ENCODE data around the gene HOXA5.
A peak's percentile ranks its signal among the peaks of the same experiment; 100 is the strongest.

The HOXA5 gene

GRCh38 chr7:27186668-27187474 is 43.4 kb upstream of the HOXA5 start:
- Histone ChIP-seq H3K36me3 (ENCODE audit: control insufficient read depth, insufficient read depth, low read length) (no peaks in the 10 kb centered on the region), H3K4me1 (ENCODE audit: control insufficient read depth, insufficient read depth, low read length) (peaks cover 46% of the 10 kb centered on the region), H3K9ac (ENCODE audit: low read length) (no peak overlapping the region), H3K27me3 (ENCODE audit: control insufficient read depth, insufficient read depth, low read length) (peaks cover 100% of the 10 kb centered on the region), H3K4me3 (ENCODE audit: low read depth, low read length) (peak overlapping the region; percentile 43; the same call in 1 of the 2 replicates), H3K9me3 (ENCODE audit: control insufficient read depth, insufficient read depth, low read depth, low read length) (no peaks in the 10 kb centered on the region), H3K27ac (ENCODE audit: low read depth, low read length) (no peak overlapping the region)

GRCh38 chr7:27185854-27186667 is 42.6 kb upstream of the HOXA5 start:
- Histone ChIP-seq H3K36me3 (ENCODE audit: control insufficient read depth, insufficient read depth, low read length) (no peaks in the 10 kb centered on the region), H3K4me1 (ENCODE audit: control insufficient read depth, insufficient read depth, low read length) (peaks cover 44% of the 10 kb centered on the region), H3K9ac (ENCODE audit: low read length) (peak overlapping the region; percentile 54), H3K27ac (ENCODE audit: low read depth, low read length) (no peak overlapping the region), H3K4me3 (ENCODE audit: low read depth, low read length) (peak overlapping the region; percentile 43), H3K9me3 (ENCODE audit: control insufficient read depth, insufficient read depth, low read depth, low read length) (no peaks in the 10 kb centered on the region), H3K27me3 (ENCODE audit: control insufficient read depth, insufficient read depth, low read length) (peaks cover 100% of the 10 kb centered on the region)

DNA sequence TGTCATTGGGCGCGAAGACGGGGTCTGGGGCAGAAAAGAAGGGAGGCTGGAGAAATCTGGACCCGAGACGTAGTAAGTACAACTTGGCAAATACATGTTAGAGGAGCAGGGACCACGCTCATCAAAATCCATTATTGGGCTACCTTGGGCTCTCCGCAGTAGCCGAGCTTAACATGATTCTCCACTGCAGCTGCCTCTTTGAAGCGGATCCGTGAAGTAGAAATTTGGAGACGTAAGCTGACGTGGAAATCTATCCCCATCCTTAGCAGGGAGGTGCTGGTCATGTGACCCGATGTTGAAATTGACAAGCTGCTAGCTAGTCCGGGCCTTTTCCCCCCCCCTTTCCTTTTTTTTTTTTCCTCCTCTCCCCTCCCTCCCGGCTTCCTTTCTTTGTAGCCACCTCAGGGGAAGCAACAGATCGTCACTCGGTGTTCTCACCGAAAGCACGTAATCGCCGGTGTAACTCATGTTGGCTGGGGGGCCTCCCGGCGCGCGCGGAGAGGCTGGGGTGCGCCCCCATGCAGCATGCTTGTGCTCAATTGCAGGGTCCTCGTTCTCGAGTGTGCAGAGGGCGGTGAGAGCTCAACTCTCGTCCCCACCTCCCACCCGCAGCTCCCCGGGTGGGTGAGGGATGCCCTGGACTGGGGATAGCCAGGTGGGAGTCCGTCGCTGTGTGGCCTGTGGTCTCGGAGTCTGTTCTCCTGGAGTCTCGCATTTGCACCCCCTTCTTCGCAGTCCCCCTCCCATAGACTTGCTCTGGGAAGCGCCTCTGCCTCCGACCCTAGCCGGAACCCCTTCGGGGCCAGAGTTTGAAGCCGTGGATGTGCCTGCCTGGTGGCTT is 41.8 kb upstream of the HOXA5 start, which contains the start of gene HOXA11:
Gene HOXA11, minus strand, starts transcription at position 220 of the 841 bp plus-strand sequence. Its CDS starts 88 bp downstream, at position 132.
- peak within 1 kb of the TSS; percentile 43 for H3K4me3 ChIP-seq (ENCODE audit: low read depth, low read length)
- H3K36me3 ChIP-seq (ENCODE audit: control insufficient read depth, insufficient read depth, low read length): no peaks in the 10 kb centered on the region
- H3K27me3 ChIP-seq (ENCODE audit: control insufficient read depth, insufficient read depth, low read length): peaks cover 100% of the 10 kb centered on the region
- no peaks in the 10 kb centered on the region for H3K9me3 ChIP-seq (ENCODE audit: control insufficient read depth, insufficient read depth, low read depth, low read length)
- H3K4me1 ChIP-seq (ENCODE audit: control insufficient read depth, insufficient read depth, low read length): peaks cover 44% of the 10 kb centered on the region
- H3K9ac ChIP-seq (ENCODE audit: low read length): peak within 1 kb of the TSS; percentile 54
- H3K27ac ChIP-seq (ENCODE audit: low read depth, low read length): no peak within 1 kb of the TSS

DNA sequence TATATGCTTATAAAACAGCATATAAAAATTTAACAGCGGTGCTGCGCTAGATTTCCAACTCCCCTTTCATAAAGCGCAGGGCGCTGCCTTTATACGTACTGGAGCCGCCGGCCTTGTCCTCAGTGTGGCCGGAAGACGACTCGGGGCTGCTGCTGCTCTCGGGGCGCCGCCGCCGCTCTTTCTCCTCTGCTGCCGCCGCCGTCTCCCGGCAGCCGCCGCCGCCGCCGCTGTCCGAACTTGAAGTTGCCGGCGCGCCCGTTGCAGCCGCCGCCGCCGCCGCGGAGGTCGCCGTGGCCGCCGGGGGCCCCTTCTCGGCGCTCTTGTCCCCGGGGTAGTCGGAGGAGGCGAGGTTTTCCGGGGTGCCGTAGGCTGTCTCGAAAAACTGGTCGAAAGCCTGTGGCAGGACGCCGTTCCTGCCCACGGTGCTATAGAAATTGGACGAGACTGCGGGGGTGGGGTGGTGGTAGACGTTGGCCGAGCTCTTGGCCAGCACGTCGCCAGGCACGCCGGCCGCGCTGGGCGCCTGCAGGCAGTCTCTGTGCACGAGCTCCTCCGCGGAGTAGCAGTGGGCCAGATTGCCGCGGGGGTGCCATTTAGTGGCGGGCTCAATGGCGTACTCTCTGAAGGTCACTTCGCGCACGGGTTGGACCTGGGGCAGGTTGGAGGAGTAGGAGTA is 41.0 kb upstream of the HOXA5 start:
- H3K27ac ChIP-seq (ENCODE audit: low read depth, low read length): no peak overlapping the region
- H3K9ac ChIP-seq (ENCODE audit: low read length): peak overlapping the region; percentile 50
- no peaks in the 10 kb centered on the region for H3K36me3 ChIP-seq (ENCODE audit: control insufficient read depth, insufficient read depth, low read length)
- peak overlapping the region; percentile 43 for H3K4me3 ChIP-seq (ENCODE audit: low read depth, low read length)
- peaks cover 45% of the 10 kb centered on the region for H3K4me1 ChIP-seq (ENCODE audit: control insufficient read depth, insufficient read depth, low read length)
- H3K9me3 ChIP-seq (ENCODE audit: control insufficient read depth, insufficient read depth, low read depth, low read length): no peaks in the 10 kb centered on the region
- H3K27me3 ChIP-seq (ENCODE audit: control insufficient read depth, insufficient read depth, low read length): peaks cover 100% of the 10 kb centered on the region

DNA sequence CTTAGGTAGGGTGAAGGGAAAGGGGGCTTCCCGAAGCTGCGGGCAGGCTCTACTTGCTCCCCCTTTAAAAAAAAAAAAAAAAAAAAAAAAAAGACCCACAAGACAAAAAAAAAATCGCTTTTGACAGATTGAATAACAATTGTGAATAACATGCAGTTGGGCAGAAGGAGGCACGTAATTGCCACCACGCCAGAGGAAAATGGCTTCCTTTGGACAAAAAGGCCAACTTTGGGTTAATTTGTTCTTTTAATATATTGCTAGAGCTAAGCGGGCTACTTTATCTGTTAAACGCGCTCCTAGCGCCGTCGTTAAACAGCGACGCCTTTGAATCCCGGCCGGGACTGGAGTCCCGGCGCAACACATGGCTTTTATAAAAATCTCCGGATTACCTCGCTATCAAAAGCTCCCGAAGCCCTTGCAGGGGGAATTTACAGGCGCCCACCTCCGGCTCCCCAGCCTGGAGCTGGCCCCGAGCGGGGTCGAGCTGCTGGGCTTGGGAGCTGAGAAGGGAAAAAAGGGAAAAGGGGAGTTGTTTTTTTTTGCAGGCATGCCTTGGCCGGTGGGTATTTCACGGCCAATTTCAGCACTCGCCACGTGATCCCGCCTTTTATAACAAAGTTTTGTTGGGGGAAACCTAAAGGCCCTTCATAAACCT is 40.3 kb upstream of the HOXA5 start:
- Histone ChIP-seq H3K27me3 (ENCODE audit: control insufficient read depth, insufficient read depth, low read length) (peaks cover 100% of the 10 kb centered on the region), H3K36me3 (ENCODE audit: control insufficient read depth, insufficient read depth, low read length) (no peaks in the 10 kb centered on the region), H3K9ac (ENCODE audit: low read length) (peak overlapping the region; percentile 50), H3K9me3 (ENCODE audit: control insufficient read depth, insufficient read depth, low read depth, low read length) (no peaks in the 10 kb centered on the region), H3K4me1 (ENCODE audit: control insufficient read depth, insufficient read depth, low read length) (peaks cover 43% of the 10 kb centered on the region), H3K27ac (ENCODE audit: low read depth, low read length) (no peak overlapping the region), H3K4me3 (ENCODE audit: low read depth, low read length) (peak overlapping the region; percentile 43; the same call in 1 of the 2 replicates)

DNA sequence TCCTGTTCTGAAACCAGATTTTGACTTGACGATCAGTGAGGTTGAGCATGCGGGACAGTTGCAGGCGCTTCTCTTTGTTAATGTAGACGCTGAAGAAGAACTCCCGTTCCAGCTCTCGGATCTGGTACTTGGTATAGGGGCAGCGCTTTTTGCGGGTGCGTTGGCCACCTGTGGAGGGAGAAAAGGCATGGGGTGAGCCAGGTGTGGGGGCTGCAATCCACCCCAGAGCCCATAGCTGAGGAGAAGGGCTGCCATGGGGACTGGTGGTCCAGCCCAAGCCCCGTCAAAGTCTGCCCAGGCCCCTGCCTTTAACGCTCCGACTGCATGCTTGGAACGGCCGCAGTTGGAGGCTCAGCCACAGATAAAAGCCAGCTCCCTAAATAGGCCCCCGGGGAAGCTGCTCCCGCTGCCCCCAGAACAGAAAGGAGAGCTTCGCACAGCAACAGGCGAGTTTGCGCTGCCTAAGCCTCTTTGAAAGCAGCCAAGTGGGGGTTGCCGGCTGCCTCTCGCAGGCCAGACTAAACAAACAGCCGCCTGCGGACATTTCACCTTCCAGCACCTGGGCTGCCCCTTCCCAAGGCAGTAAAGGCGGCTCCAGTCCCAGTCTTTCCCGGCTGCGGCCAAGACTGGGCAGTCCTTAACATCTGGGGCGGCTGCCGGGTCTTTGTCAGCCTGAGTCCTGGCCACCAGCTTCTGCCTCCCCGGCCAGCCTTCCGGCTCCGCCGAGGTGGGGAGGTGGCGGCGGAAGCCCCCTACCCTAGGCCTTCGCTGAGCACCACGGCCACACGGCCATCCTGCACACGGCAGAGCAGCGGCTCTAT is 39.6 kb upstream of the HOXA5 start:
- no peaks in the 10 kb centered on the region for H3K36me3 ChIP-seq (ENCODE audit: control insufficient read depth, insufficient read depth, low read length)
- peaks cover 39% of the 10 kb centered on the region for H3K4me1 ChIP-seq (ENCODE audit: control insufficient read depth, insufficient read depth, low read length)
- H3K4me3 ChIP-seq (ENCODE audit: low read depth, low read length): peak overlapping the region; percentile 43; the same call in 1 of the 2 replicates
- peak overlapping the region; percentile 50 for H3K9ac ChIP-seq (ENCODE audit: low read length)
- H3K9me3 ChIP-seq (ENCODE audit: control insufficient read depth, insufficient read depth, low read depth, low read length): no peaks in the 10 kb centered on the region
- H3K27ac ChIP-seq (ENCODE audit: low read depth, low read length): no peak overlapping the region
- H3K27me3 ChIP-seq (ENCODE audit: control insufficient read depth, insufficient read depth, low read length): peaks cover 100% of the 10 kb centered on the region

DNA sequence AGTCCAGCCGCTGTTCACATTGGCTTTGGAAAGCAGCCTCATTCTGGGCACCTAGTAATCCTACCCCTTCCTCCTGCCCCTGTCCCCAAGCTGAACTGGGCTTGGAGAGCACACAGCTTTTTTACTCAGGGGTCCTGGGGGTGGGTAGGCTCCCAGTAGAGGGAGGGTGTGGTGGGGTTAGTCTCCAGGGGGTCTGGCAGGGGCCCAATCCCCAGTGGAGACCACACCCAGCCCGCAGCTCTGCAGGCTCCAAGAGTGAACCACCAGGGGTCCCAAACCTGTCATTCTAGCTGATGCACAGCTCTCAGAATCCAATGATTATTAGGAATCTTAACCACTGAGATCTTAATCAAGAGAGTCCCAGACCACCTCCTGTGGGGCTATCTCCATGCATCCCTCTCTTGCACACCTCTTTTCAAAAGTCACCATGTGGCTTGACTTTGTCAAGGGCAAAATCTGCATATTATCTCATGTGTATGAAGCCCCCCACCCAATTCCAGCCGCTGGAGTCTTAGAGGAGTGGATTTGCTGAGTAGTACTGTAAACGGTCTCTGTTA is 38.9 kb upstream of the HOXA5 start:
- Histone ChIP-seq H3K4me1 (ENCODE audit: control insufficient read depth, insufficient read depth, low read length) (peaks cover 32% of the 10 kb centered on the region), H3K4me3 (ENCODE audit: low read depth, low read length) (peak overlapping the region; percentile 43; the same call in 1 of the 2 replicates), H3K27ac (ENCODE audit: low read depth, low read length) (no peak overlapping the region)

DNA sequence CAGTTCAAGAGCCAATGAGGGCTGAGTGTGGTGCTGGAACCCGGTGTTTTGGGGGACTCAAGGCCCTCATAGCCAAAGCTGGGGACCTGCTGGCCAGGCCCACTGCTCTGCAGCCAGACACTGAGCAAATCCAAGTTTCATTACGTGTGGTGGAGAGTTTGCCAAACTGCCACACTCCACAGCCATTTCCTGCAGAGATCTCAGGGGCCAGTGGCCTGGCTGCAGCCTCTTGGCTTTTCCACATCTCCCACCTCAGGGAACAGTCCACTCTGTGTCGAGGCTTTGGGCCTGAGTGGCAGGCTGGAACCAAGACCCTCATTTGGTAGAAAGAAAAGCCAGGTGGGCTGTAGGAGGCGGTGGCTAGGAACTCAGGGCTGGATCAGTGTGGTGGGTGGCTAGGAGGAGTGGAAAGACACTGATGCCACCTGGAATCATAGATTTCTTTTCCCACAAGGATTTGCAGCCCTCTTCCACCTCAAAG is 38.4 kb upstream of the HOXA5 start:
- H3K27me3 ChIP-seq (ENCODE audit: control insufficient read depth, insufficient read depth, low read length): peaks cover 100% of the 10 kb centered on the region
- no peaks in the 10 kb centered on the region for H3K36me3 ChIP-seq (ENCODE audit: control insufficient read depth, insufficient read depth, low read length)
- H3K9ac ChIP-seq (ENCODE audit: low read length): no peak overlapping the region
- no peak overlapping the region; the same call in 1 of the 2 replicates for H3K4me3 ChIP-seq (ENCODE audit: low read depth, low read length)
- H3K27ac ChIP-seq (ENCODE audit: low read depth, low read length): no peak overlapping the region
- H3K9me3 ChIP-seq (ENCODE audit: control insufficient read depth, insufficient read depth, low read depth, low read length): no peaks in the 10 kb centered on the region
- H3K4me1 ChIP-seq (ENCODE audit: control insufficient read depth, insufficient read depth, low read length): peaks cover 30% of the 10 kb centered on the region

More for the DNA sequence above, 38.9 kb upstream of the HOXA5 start:
- no peaks in the 10 kb centered on the region for H3K9me3 ChIP-seq (ENCODE audit: control insufficient read depth, insufficient read depth, low read depth, low read length)
- H3K36me3 ChIP-seq (ENCODE audit: control insufficient read depth, insufficient read depth, low read length): no peaks in the 10 kb centered on the region
- peak overlapping the region; percentile 50 for H3K9ac ChIP-seq (ENCODE audit: low read length)
- H3K27me3 ChIP-seq (ENCODE audit: control insufficient read depth, insufficient read depth, low read length): peaks cover 100% of the 10 kb centered on the region
